ENCODE results near the gene ASB6. TPM values are rescaled to one million over a fixed set of nuclear protein-coding genes. Genes with fewer than 3 reads are reported as not detected.

ASB6 gene
- total RNA-seq, 1 experiment from 2014 or later: 21.0 TPM

DNA sequence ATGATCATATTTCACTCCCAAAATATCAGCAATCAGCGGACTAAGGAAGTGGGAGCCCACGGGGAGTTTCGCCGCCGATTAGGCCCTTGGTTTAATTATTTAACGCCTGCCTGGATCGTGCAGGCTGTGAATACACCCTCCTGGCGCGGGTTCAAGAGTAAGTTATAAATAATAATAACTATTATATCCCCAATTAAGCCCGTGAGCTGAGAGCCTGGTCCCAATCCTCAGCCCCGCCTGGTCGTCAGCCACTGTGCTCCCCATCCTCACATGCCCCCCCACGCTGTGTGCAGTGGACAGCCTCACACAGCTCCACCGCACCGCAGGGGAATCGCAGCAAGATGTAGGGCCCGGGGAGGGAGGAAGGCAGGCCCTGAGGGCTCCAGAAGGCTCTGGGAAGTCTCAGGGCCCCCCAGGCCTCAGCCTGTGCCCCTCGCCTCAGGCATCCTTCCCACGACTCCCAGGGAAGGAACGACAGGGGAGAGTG is 12.6 kb upstream of the ASB6 start:
- no peak overlapping the region for H3K27ac Mint-ChIP-seq
- no peak overlapping the region for H2AFZ ChIP-seq (ENCODE audit: low read length)
- DNase-seq: no peak

More for the DNA sequence above, 12.6 kb upstream of the ASB6 start:
- H3K9me3 ChIP-seq (ENCODE audit: control insufficient read depth, low read depth, low read length): no peaks in the 10 kb centered on the region
- no peak overlapping the region for H2BK20ac ChIP-seq (ENCODE audit: low read depth, low read length, poor library complexity, severe bottlenecking)
- Mint-ChIP-seq H3K36me3 (ENCODE audit: insufficient read depth in 1 of 3, low read depth in 3 of 3) (no peaks in the 10 kb centered on the region), H3K4me3 (no peak overlapping the region), H3K27me3 (ENCODE audit: low read depth) (peaks cover 24% of the 10 kb centered on the region), H3K4me1 (peaks cover 0 to 7% of the 10 kb centered on the region in 2 experiments; a peak in 1 of 4 replicates), H3K9me3 (no peaks in the 10 kb centered on the region)
- no peak overlapping the region for H4K8ac ChIP-seq (replicated peaks; ENCODE audit: insufficient read length, low read depth, low read length)
- no peaks in the 10 kb centered on the region for H3K79me1 ChIP-seq (ENCODE audit: insufficient read depth, low read depth, low read length, poor library complexity, severe bottlenecking)
- no peak overlapping the region for H4K91ac ChIP-seq (ENCODE audit: insufficient read length, low read depth, low read length)
- H4K5ac ChIP-seq (ENCODE audit: insufficient read length, low read depth, low read length): no peak overlapping the region
- H3K4me1 ChIP-seq (ENCODE audit: insufficient read depth, low read length): no peaks in the 10 kb centered on the region
- no peaks in the 10 kb centered on the region for H3K79me2 ChIP-seq (ENCODE audit: insufficient read depth, low read length)
- H3K27me3 ChIP-seq (ENCODE audit: insufficient read depth, low read length): no peaks in the 10 kb centered on the region
- no peak overlapping the region for H3T11ph ChIP-seq (ENCODE audit: low read length)
- no peak overlapping the region for H3K9ac ChIP-seq (ENCODE audit: extremely low read depth, insufficient read length, low read length)
- H3K23ac ChIP-seq (ENCODE audit: insufficient read length, low read depth, low read length): no peak overlapping the region
- no peak overlapping the region for H3K4me2 ChIP-seq (ENCODE audit: insufficient read depth, insufficient read length, low read length)
- no peak overlapping the region for H2BK12ac ChIP-seq (ENCODE audit: insufficient read length, low read depth, low read length)
- no CpG with 5 or more reads among the region's 20 CpGs for WGBS (ENCODE audit: extremely low coverage, insufficient read length, low lambda C conversion rate)
- no peak overlapping the region for H3K18ac ChIP-seq (ENCODE audit: insufficient read length, low read depth, low read length)
- no peak overlapping the region for H3K4ac ChIP-seq (ENCODE audit: low read depth, low read length)
- H3K27ac ChIP-seq (ENCODE audit: insufficient read length, low read depth, low read length): no peak overlapping the region
- no peak overlapping the region; the same call in 1 of the 2 replicates for H3K14ac ChIP-seq (ENCODE audit: insufficient read depth, low read length)
- H2AK5ac ChIP-seq (ENCODE audit: insufficient read length, low read length): no peak overlapping the region
- H3K23me2 ChIP-seq (ENCODE audit: insufficient read length, low read depth, low read length, poor library complexity, severe bottlenecking): no peaks in the 10 kb centered on the region
- TF ChIP-seq, protein P1, sequence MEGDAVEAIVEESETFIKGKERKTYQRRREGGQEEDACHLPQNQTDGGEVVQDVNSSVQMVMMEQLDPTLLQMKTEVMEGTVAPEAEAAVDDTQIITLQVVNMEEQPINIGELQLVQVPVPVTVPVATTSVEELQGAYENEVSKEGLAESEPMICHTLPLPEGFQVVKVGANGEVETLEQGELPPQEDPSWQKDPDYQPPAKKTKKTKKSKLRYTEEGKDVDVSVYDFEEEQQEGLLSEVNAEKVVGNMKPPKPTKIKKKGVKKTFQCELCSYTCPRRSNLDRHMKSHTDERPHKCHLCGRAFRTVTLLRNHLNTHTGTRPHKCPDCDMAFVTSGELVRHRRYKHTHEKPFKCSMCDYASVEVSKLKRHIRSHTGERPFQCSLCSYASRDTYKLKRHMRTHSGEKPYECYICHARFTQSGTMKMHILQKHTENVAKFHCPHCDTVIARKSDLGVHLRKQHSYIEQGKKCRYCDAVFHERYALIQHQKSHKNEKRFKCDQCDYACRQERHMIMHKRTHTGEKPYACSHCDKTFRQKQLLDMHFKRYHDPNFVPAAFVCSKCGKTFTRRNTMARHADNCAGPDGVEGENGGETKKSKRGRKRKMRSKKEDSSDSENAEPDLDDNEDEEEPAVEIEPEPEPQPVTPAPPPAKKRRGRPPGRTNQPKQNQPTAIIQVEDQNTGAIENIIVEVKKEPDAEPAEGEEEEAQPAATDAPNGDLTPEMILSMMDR (conservative IDR thresholded peaks at IDR 0.05): no peak
- no peak overlapping the region for H2BK120ac ChIP-seq (ENCODE audit: low read depth, low read length, poor library complexity, severe bottlenecking)
- no peak overlapping the region for H2BK5ac ChIP-seq (ENCODE audit: insufficient read length, low read length)
- H2BK15ac ChIP-seq (ENCODE audit: low read depth, low read length): no peak overlapping the region
- no peaks in the 10 kb centered on the region for H4K20me1 ChIP-seq (ENCODE audit: control insufficient read depth, insufficient read depth, insufficient read length)
- H3K56ac ChIP-seq (ENCODE audit: insufficient read length, low read depth, low read length): no peak overlapping the region

All from H9 (cell line).